ENCODE results near the gene ANP32D.
"Not testable (repeated sequence)": the region's sequence is repeated elsewhere in the genome, so short reads cannot be mapped to it uniquely, and the experiment has no call there.

Gene ANP32D

GRCh38 chr12:48508987-48509386, 36.6 kb downstream of the ANP32D start:
- no peak for DNase-seq

DNA sequence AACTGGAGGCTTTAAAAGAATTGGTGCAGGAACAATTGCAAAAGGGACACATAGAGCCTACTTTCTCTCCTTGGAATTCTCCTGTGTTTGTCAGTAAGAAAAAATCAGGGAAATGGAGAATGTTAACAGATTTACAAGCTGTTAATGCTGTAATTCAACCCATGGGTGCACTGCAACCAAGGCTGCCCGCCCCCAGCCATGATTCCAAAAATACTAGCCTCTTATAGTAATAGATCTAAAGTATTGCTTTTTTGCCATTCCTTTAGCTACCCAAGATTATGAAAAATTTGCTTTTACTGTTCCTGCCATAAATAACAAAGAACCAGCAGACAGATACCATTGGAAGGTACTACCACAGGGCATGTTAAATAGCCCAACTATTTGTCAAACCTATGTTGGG, 37.8 kb downstream of the ANP32D start:
- no peak for DNase-seq

DNA sequence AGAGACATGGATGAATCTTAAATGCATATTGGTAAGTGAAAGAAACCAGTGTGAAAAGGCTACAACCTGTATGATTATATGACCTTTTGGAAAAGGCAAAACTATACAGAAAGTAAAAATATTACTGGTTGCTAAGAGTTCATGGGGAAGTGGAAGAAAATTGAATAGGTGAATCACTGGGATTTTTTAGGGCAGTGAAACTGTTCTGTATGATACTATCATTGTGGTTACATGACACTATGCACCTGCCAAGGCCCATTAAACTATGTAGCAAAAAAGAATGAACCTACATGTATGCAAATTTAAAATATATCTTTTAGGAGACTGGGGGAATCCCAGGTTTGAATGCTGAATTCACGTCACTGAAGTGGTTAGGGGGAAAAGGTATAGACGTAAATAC, 40.5 kb downstream of the ANP32D start:
- no peak for DNase-seq

DNA sequence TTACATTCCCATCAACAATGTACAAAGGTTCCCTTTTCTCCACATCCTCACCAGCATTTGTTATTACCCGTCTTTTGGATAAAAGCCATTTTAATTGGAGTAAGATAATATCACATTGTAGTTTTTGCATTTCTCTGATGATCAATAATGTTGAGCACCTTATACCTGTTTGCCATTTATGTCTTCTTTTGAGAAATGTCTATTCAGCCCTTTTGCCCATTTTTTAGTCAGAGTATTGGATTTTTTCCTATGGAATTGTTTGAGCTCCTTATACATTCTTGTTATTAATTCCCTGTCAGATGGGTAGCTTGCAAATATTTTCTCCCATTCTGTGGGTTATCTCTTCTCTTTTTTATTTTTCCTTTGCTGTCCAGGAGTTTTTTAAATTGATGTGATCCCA, 42.4 kb downstream of the ANP32D start:
- no peak for DNase-seq

- not testable (repeated sequence) for DNase-seq
These were observed 48.0 kb downstream of the ANP32D start for GRCh38 chr12:48520381-48520780.

Measured in GOT3 (cell line).